Left renal cortex interstitium (tissue), 4 donors: ENCODE measurements around the gene TMEM51. TPM values are rescaled to one million over a fixed set of nuclear protein-coding genes. Genes with fewer than 3 reads are reported as not detected.
"Not testable (repeated sequence)": the region's sequence is repeated elsewhere in the genome, so short reads cannot be mapped to it uniquely, and the experiment has no call there.

Experiments
- DNase-seq, 4 donors: peaks; one replicate each; pipeline ENCODE4 v3.0.0-alpha.2; 2013; ENCODE audit warnings: low read depth in 4 of 4, low spot score in 2 of 4, missing footprints in 1 of 4
- polyA plus RNA-seq, 4 donors: library from polyadenylated mRNA; unstranded; fragments of 120-200 nt; gene quantifications; one replicate each; pipeline ENCODE4 v1.2.1, GENCODE V29; 2013; ENCODE audit not compliant: insufficient read length in 4 of 4

The TMEM51 gene
- polyA plus RNA-seq, 4 donors = 19.1 to 25.7 (median 20.5) TPM

GRCh38 chr1:15175324-15176094 is 22.0 kb downstream of the TMEM51 start:
- not testable (repeated sequence) for DNase-seq

- DNase-seq = no peak
These were observed 22.6 kb downstream of the TMEM51 start for GRCh38 chr1:15176120-15176519.

DNA sequence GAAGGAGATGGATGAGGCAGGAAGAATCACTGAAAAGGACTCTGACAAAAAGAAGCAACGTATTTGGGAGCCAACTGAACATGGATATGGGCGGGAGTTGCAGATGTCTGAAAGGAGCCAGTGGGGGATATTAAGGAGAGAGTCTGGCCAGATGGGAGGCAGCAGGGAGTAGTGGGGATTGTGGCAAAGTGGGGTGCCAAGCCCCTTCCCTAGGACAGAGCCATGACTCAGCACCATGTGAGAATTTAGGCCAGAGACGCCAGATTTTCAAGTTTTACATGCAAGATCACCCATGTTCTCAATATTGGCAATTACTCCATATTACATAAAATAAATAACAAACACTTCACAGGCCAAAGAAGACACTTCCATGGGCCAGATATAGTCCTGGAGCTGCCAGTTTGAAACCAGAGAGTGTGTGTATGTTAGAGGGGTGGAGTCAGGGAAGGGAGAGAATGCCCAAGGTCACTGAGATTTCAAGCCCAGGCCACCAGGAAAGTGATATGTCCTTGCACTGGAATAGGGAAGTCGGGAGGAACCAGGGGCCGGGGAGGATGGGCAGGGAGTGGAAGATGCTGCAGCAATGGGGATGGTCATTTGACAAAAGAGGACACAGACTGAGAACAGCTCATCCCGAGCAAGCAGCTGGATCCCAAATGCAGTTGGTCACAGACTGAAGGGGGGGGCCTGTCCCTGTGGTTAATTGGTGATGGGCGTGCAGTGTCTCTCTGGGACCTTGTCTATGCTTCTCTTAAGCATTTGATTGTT is 23.5 kb downstream of the TMEM51 start:
- no peak for DNase-seq

DNA sequence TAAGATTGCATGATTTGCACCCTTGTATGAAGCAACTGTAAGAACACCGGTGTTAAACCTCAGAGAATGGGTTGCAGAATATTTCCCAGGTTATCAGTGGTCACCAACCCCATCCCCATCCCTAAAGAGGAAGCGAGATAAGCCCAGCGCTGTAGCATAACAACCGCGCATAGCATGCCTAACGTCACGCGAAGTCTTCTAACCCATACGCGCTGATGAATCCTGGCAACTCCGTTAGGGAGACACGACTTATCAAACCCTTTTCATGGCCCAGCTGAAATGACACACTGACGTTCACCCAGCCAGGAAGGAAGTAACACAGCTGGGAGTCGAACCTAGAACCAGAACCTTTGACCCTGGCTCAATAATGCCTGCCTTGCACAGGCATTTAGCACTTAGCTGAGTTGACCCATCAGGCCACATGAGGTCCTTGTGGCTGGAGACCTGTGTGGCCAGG is 24.2 kb downstream of the TMEM51 start:
- no peak for DNase-seq

DNA sequence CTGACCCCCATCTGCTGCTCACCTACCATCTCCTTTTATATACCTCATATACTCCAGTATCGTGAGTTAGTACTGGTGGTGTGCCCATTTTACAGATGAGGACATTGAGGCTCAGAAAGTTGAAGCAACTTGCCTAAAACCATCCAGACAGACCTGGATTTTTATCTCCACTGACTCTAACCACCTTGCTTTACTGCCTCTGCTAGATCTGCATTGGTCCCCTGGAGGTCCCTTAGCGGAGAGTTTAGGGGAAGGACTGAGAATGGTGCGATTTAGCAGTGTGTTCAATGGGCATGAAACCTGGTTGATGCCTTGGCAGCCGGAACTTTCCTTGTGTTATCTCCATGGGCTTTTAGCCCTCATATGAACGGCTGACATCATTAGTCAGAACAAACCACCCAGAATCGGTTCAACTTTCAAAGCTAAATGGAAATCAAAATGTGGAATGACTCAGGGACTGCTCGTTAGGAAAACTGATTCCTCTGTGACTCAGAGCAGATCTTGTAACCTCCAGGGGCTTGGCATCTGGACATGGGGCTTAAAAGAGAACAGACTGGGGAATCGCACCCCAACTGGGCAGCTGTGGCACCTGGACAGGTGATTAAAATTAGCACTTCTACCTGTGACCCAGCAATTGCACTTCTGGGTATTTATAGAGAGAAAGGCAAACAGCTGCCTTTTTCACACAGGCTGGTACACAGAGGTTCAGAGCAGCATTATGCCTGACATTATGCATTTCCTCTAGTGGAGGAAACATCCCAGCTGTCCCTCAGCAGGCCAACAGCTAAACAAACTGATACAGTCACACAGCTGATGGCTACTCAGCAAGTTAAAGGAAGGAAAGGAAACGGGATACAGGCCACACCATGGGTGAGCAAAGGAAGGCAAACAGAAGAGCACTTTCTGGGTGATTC is 25.3 kb downstream of the TMEM51 start:
- DNase-seq = no peak

GRCh38 chr1:15179485-15179883 is 25.9 kb downstream of the TMEM51 start:
- no peak for DNase-seq

- DNase-seq = no peak
These were observed 26.6 kb downstream of the TMEM51 start for GRCh38 chr1:15180189-15180588.

- DNase-seq = no peak
These were observed 27.5 kb downstream of the TMEM51 start for GRCh38 chr1:15180945-15181523.

DNA sequence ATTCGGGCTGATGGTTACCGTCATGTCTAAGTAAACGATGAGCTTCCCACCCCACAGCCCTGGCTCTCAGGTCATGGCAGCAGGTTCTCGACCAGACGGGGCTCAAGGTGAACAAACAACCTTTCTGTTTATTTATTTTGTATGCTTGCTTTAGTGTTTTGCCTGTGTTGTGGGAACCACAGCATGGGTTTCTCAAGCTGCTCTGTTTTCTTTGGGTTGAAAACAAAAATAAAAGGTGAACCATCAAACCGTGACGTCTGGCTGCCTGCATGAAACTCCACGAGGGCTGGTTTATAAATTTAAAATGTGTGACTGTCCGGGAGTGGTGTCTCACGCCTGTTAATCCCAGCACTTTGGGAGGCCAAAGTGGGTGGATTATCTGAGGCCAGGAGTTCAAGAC is 28.0 kb downstream of the TMEM51 start:
- DNase-seq = no peak

DNA sequence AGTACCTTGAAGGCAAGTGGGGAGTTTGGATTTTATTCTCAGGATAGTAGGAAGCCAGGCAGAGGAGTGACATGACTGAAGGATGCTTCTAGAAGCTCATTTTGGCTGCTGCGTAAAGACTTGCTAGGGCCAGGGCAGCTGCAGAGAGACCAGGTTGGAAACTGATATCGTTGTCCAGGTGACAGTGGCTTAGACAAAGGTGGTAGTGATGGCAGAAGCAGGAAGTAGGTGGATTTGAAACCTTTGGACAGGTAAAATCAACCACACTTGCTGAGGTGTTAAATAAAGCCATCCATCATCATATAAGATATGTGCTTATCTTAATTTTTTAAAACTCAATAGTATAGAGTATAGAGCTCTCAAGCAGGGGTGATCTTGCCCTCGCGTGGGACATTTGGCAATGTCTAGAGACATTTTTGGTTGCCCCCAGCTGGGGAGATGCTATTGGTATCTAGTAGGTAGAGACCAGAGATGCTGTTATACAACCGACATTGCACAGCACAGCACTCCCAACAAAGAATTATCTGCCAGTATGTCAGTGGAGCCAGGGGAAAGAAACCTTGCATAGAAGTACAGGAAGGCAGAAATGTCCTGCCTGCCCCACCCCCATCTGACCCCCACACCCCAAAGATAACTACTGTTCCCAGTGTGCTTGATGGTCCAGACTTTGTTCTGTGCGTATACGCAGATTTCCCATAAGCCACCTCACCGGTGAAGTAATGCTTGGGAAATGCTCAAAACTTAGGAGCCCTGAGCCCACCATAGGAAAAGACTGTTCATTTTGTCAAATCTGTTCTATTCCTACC is 31.1 kb downstream of the TMEM51 start:
- DNase-seq = no peak

- DNase-seq = no peak
These were observed 32.1 kb downstream of the TMEM51 start for GRCh38 chr1:15185617-15186016.

- no peak for DNase-seq
These were observed 32.7 kb downstream of the TMEM51 start for GRCh38 chr1:15186073-15186845.

GRCh38 chr1:15186846-15187151 is 33.3 kb downstream of the TMEM51 start:
- no peak for DNase-seq

- DNase-seq = no peak
These were observed 33.9 kb downstream of the TMEM51 start for GRCh38 chr1:15187175-15188129.

DNA sequence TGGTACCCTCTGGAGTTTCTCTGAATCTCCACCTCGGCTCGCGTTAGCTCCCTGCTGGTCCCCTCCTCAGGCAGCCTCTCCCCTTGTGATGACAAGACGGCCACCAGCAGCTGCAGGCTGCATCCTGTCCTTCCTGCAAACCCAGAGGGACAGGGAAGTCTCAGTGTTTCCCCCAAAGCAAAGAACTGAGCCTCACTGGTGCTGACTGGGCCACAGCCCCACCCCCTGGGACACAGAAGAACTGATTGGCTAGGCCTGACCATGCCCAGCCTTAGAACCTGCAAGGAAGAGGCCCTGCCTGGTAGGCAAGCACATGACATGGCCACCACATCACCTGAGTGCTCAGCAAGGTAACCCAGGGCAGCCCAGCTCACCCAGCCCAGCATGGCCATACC is 34.6 kb downstream of the TMEM51 start:
- DNase-seq = no peak

GRCh38 chr1:15188678-15189077 is 35.1 kb downstream of the TMEM51 start:
- no peak for DNase-seq

GRCh38 chr1:15189692-15190370 is 36.3 kb downstream of the TMEM51 start:
- no peak for DNase-seq
